ENCODE measurements around the gene SPSB2. TPM values are rescaled to one million over a fixed set of nuclear protein-coding genes. Genes with fewer than 3 reads are reported as not detected.

The SPSB2 gene
- total RNA-seq, 4 donors from 2014 or later = 3.0 to 16.5 (median 7.5) TPM

GRCh38 chr12:6860942-6861341, 12.2 kb downstream of the SPSB2 start:
- TF ChIP-seq EP300 (IDR thresholded peaks at IDR 0.05) (no peak), POLR2AphosphoS5 (IDR thresholded peaks at IDR 0.05) (no peak), POLR2A (IDR thresholded peaks at IDR 0.05) (no peak)
- TF ChIP-seq, protein P1, sequence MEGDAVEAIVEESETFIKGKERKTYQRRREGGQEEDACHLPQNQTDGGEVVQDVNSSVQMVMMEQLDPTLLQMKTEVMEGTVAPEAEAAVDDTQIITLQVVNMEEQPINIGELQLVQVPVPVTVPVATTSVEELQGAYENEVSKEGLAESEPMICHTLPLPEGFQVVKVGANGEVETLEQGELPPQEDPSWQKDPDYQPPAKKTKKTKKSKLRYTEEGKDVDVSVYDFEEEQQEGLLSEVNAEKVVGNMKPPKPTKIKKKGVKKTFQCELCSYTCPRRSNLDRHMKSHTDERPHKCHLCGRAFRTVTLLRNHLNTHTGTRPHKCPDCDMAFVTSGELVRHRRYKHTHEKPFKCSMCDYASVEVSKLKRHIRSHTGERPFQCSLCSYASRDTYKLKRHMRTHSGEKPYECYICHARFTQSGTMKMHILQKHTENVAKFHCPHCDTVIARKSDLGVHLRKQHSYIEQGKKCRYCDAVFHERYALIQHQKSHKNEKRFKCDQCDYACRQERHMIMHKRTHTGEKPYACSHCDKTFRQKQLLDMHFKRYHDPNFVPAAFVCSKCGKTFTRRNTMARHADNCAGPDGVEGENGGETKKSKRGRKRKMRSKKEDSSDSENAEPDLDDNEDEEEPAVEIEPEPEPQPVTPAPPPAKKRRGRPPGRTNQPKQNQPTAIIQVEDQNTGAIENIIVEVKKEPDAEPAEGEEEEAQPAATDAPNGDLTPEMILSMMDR (IDR thresholded peaks at IDR 0.05) = no peak
- peaks cover 99% of the 10 kb centered on the region for H3K36me3 ChIP-seq
- 94% methylated on average over 7 of the region's 7 CpGs for WGBS
- H3K4me1 ChIP-seq = no peaks in the 10 kb centered on the region
- no peak for DNase-seq (ENCODE audit: low spot score in 2 of 2)
- H3K27ac ChIP-seq = no peak overlapping the region
- H3K9me3 ChIP-seq = no peaks in the 10 kb centered on the region
- H3K4me3 ChIP-seq = no peak overlapping the region
- no peaks in the 10 kb centered on the region for H3K27me3 ChIP-seq

- H3K4me1 ChIP-seq = no peaks in the 10 kb centered on the region
- H3K27me3 ChIP-seq = no peaks in the 10 kb centered on the region
- WGBS = 90% methylated on average over 5 of the region's 9 CpGs
- DNase-seq (ENCODE audit: low spot score in 2 of 2) = no peak
- TF ChIP-seq, protein P1 (IDR thresholded peaks at IDR 0.05) = no peak
- TF ChIP-seq EP300 (IDR thresholded peaks at IDR 0.05) (no peak), POLR2AphosphoS5 (IDR thresholded peaks at IDR 0.05) (no peak), POLR2A (IDR thresholded peaks at IDR 0.05) (no peak)
- no peaks in the 10 kb centered on the region for H3K9me3 ChIP-seq
- no peak overlapping the region for H3K4me3 ChIP-seq
- peaks cover 99% of the 10 kb centered on the region for H3K36me3 ChIP-seq
- H3K27ac ChIP-seq = no peak overlapping the region
Observed at GRCh38 chr12:6860116-6860515, 13.0 kb downstream of the SPSB2 start.

DNA sequence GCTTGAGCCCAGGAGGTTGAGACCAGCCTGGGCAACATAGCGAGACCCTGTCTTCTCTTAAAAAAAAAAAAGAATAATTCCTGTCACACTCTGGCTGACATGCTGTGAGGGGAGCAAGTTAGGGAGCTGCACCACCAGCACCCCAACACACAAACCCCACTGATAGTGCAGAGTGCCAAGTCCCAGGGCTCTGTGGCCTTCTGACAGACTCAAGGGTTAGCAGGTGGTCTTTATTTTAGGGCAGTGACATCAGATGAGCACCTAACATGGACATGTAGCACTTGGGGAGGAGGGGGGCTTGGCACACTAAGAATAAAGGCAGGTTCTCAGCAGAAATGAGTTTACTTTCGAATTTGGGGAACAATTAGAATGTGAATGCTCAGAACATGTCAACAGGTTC, 14.3 kb downstream of the SPSB2 start:
- Histone ChIP-seq H3K4me3 (no peak overlapping the region), H3K27ac (no peak overlapping the region), H3K4me1 (peaks cover 4% of the 10 kb centered on the region), H3K9me3 (no peaks in the 10 kb centered on the region), H3K36me3 (peaks cover 86% of the 10 kb centered on the region), H3K27me3 (no peaks in the 10 kb centered on the region)
- no peak for TF ChIP-seq EP300 (IDR thresholded peaks at IDR 0.05)
- no peak for TF ChIP-seq POLR2A (IDR thresholded peaks at IDR 0.05)
- WGBS = 100% methylated on average over 2 of the region's 2 CpGs
- no peak for DNase-seq (ENCODE audit: low spot score in 2 of 2)

DNA sequence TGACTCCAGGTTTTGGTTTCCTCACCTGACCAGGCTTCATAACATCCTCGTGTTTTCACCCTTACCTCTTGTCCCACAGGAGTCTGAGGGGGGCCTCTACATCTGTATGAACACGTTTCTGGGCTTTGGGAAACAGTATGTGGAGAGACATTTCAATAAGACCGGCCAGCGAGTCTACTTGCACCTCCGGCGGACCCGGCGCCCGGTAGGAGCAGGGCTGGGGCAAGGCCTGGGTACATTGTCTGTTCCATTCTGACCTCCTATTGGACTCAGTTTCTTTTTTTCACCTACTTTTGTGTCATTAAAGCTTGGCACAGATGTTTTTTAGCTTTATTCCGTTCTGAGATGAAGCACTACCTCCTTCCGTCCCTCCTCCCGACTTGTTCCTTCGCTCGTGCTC, 17.8 kb downstream of the SPSB2 start:
- 92% methylated on average over 14 of the region's 14 CpGs for WGBS
- no peak overlapping the region for H3K4me3 ChIP-seq
- no peaks in the 10 kb centered on the region for H3K27me3 ChIP-seq
- H3K4me1 ChIP-seq = peaks cover 24% of the 10 kb centered on the region
- no peak for DNase-seq (ENCODE audit: low spot score in 2 of 2)
- peaks cover 51% of the 10 kb centered on the region for H3K36me3 ChIP-seq
- no peak overlapping the region for H3K27ac ChIP-seq
- TF ChIP-seq POLR2A (IDR thresholded peaks at IDR 0.05) (no peak), EP300 (IDR thresholded peaks at IDR 0.05) (no peak), POLR2AphosphoS5 (IDR thresholded peaks at IDR 0.05) (no peak)
- TF ChIP-seq, protein P1 (IDR thresholded peaks at IDR 0.05) = no peak
- no peaks in the 10 kb centered on the region for H3K9me3 ChIP-seq

DNA sequence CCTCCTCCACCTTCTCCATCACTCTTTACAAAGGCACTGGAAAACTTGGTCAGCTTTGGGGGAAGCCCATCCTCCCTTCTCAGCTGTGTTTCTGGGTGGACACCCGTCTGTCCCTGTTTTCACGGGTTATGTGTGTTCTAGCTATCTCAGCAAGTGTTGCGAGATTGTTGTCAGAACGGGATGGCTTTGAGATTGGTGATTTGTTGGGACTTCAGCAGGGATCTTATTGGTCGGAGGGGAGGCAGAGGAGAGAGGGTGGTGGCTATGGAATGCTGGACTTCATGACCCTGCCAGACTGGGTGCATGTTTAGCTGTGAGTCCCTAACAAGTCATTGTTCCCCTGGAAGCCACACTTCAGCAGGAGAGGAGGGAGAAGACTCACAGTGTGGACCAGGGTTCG, 19.1 kb downstream of the SPSB2 start:
- 82% methylated on average over 6 of the region's 6 CpGs for WGBS
- no peak for DNase-seq (ENCODE audit: low spot score in 2 of 2)
- no peak overlapping the region for H3K4me3 ChIP-seq
- no peaks in the 10 kb centered on the region for H3K9me3 ChIP-seq
- H3K36me3 ChIP-seq = peaks cover 38% of the 10 kb centered on the region
- no peaks in the 10 kb centered on the region for H3K27me3 ChIP-seq
- TF ChIP-seq EP300 (IDR thresholded peaks at IDR 0.05) = no peak
- TF ChIP-seq POLR2AphosphoS5 (IDR thresholded peaks at IDR 0.05) = no peak
- TF ChIP-seq, protein P1 (IDR thresholded peaks at IDR 0.05) = no peak
- no peak for TF ChIP-seq POLR2A (IDR thresholded peaks at IDR 0.05)
- H3K27ac ChIP-seq = peak overlapping the region; percentile 77
- H3K4me1 ChIP-seq = peaks cover 24% of the 10 kb centered on the region

GRCh38 chr12:6853626-6854025, 19.5 kb downstream of the SPSB2 start:
- Histone ChIP-seq H3K27ac (peak overlapping the region; percentile 77), H3K27me3 (no peaks in the 10 kb centered on the region), H3K9me3 (no peaks in the 10 kb centered on the region), H3K4me1 (peaks cover 24% of the 10 kb centered on the region), H3K36me3 (peaks cover 37% of the 10 kb centered on the region), H3K4me3 (no peak overlapping the region)
- DNase-seq (ENCODE audit: low spot score in 2 of 2) = no peak
- WGBS = 75% methylated on average over 1 of the region's 1 CpG
- TF ChIP-seq, protein P1 (IDR thresholded peaks at IDR 0.05) = no peak
- TF ChIP-seq POLR2A (IDR thresholded peaks at IDR 0.05) (no peak), POLR2AphosphoS5 (IDR thresholded peaks at IDR 0.05) (no peak), EP300 (IDR thresholded peaks at IDR 0.05) (no peak)

All from suprapubic skin (tissue), 4 donors.